ENCODE data around the gene FAM72C.
"Not testable (repeated sequence)": the region's sequence is repeated elsewhere in the genome, so short reads cannot be mapped to it uniquely, and the experiment has no call there.

Gene FAM72C

GRCh38 chr1:143971924-143972700 lies at the start of gene FAM72C:
Gene FAM72C, minus strand, starts transcription at chr1:143971986. Its CDS starts 845 bp downstream, at chr1:143971141.
- not testable (repeated sequence) for H3K4me3 ChIP-seq (replicated peaks; ENCODE audit: low read depth, low read length); DNase-seq (ENCODE audit: extremely low read depth, low read depth)

GRCh38 chr1:144020001-144020738 lies 48.4 kb upstream of the FAM72C start:
- H3K4me3 ChIP-seq (replicated peaks; ENCODE audit: low read depth, low read length); DNase-seq (ENCODE audit: extremely low read depth, low read depth): not testable (repeated sequence)

- not testable (repeated sequence) for H3K4me3 ChIP-seq (replicated peaks; ENCODE audit: low read depth, low read length); DNase-seq (ENCODE audit: extremely low read depth, low read depth)
Measured at GRCh38 chr1:144019101-144019500, 47.3 kb upstream of the FAM72C start.

GRCh38 chr1:144015180-144015966 lies 43.6 kb upstream of the FAM72C start:
- DNase-seq (ENCODE audit: extremely low read depth, low read depth), result not testable (repeated sequence)

GRCh38 chr1:144014528-144014927 lies 42.7 kb upstream of the FAM72C start:
- DNase-seq (ENCODE audit: extremely low read depth, low read depth); H3K4me3 ChIP-seq (replicated peaks; ENCODE audit: low read depth, low read length): not testable (repeated sequence)

More at GRCh38 chr1:144015180-144015966, 43.6 kb upstream of the FAM72C start:
- H3K4me3 ChIP-seq (replicated peaks; ENCODE audit: low read depth, low read length), result not testable (repeated sequence)

GRCh38 chr1:144014121-144014520 lies 42.3 kb upstream of the FAM72C start:
- H3K4me3 ChIP-seq (replicated peaks; ENCODE audit: low read depth, low read length); DNase-seq (ENCODE audit: extremely low read depth, low read depth): not testable (repeated sequence)

- not testable (repeated sequence) for DNase-seq (ENCODE audit: extremely low read depth, low read depth); H3K4me3 ChIP-seq (replicated peaks; ENCODE audit: low read depth, low read length)
Measured at GRCh38 chr1:144012168-144012733, 40.5 kb upstream of the FAM72C start.

GRCh38 chr1:144009410-144009809 lies 37.6 kb upstream of the FAM72C start:
- DNase-seq (ENCODE audit: extremely low read depth, low read depth); H3K4me3 ChIP-seq (replicated peaks; ENCODE audit: low read depth, low read length): not testable (repeated sequence)

GRCh38 chr1:144004259-144004658 lies 32.5 kb upstream of the FAM72C start:
- not testable (repeated sequence) for H3K4me3 ChIP-seq (replicated peaks; ENCODE audit: low read depth, low read length); DNase-seq (ENCODE audit: extremely low read depth, low read depth)

GRCh38 chr1:144003306-144004029 lies 31.7 kb upstream of the FAM72C start:
- H3K4me3 ChIP-seq (replicated peaks; ENCODE audit: low read depth, low read length); DNase-seq (ENCODE audit: extremely low read depth, low read depth): not testable (repeated sequence)

GRCh38 chr1:144002141-144002881 lies 30.5 kb upstream of the FAM72C start:
- not testable (repeated sequence) for DNase-seq (ENCODE audit: extremely low read depth, low read depth); H3K4me3 ChIP-seq (replicated peaks; ENCODE audit: low read depth, low read length)

GRCh38 chr1:144001077-144001476 lies 29.3 kb upstream of the FAM72C start:
- DNase-seq (ENCODE audit: extremely low read depth, low read depth); H3K4me3 ChIP-seq (replicated peaks; ENCODE audit: low read depth, low read length): not testable (repeated sequence)

- not testable (repeated sequence) for DNase-seq (ENCODE audit: extremely low read depth, low read depth); H3K4me3 ChIP-seq (replicated peaks; ENCODE audit: low read depth, low read length)
Measured at GRCh38 chr1:143996020-143996419, 24.2 kb upstream of the FAM72C start.

GRCh38 chr1:143993301-143993907 lies 21.6 kb upstream of the FAM72C start:
- H3K4me3 ChIP-seq (replicated peaks; ENCODE audit: low read depth, low read length); DNase-seq (ENCODE audit: extremely low read depth, low read depth): not testable (repeated sequence)

- DNase-seq (ENCODE audit: extremely low read depth, low read depth); H3K4me3 ChIP-seq (replicated peaks; ENCODE audit: low read depth, low read length): not testable (repeated sequence)
Measured at GRCh38 chr1:143990699-143991098, 18.9 kb upstream of the FAM72C start.

GRCh38 chr1:143989719-143990118 lies 17.9 kb upstream of the FAM72C start:
- not testable (repeated sequence) for H3K4me3 ChIP-seq (replicated peaks; ENCODE audit: low read depth, low read length); DNase-seq (ENCODE audit: extremely low read depth, low read depth)

GRCh38 chr1:143989427-143989712 lies 17.6 kb upstream of the FAM72C start:
- H3K4me3 ChIP-seq (replicated peaks; ENCODE audit: low read depth, low read length); DNase-seq (ENCODE audit: extremely low read depth, low read depth): not testable (repeated sequence)
